Stimulated activated effector memory CD8-positive, alpha-beta T cell treated with anti-CD3 and anti-CD28 coated beads, Interleukin-12 subunit alpha, Interleukin-12 subunit beta, amount 100 ng/mL, for 72 hours (primary cell): ENCODE data around the gene TNXB.
"Not testable (repeated sequence)": the region's sequence is repeated elsewhere in the genome, so short reads cannot be mapped to it uniquely, and the experiment has no call there.

Experiments used
- ATAC-seq: fragments of 150-1000 bp; cut with Tn5 transposase; 2 replicates; pipeline ENCODE4 v1.10.0; 2021
- DNase-seq, 2 donors: peaks; one replicate each; pipeline ENCODE4 v3.0.0; 2021 to 2022; ENCODE audit warnings: low spot score in 2 of 2
- H3K27ac Mint-ChIP-seq: one replicate; pipeline ENCODE4 v1.8.0; 2022; ENCODE audit warnings: mild to moderate bottlenecking, mixed read lengths
- H3K36me3 Mint-ChIP-seq: one replicate; pipeline ENCODE4 v1.8.0; 2022; ENCODE audit warnings: mild to moderate bottlenecking, mixed read lengths
- H3K4me1 Mint-ChIP-seq: one replicate; pipeline ENCODE4 v1.8.0; 2022; ENCODE audit warnings: mixed read lengths
- H3K4me3 Mint-ChIP-seq: one replicate; pipeline ENCODE4 v1.8.0; 2022; ENCODE audit warnings: mild to moderate bottlenecking, mixed read lengths
- H3K9me3 Mint-ChIP-seq: one replicate; pipeline ENCODE4 v1.8.0; 2022; ENCODE audit warnings: mixed read lengths

Gene TNXB

GRCh38 chr6:32037598-32038524 is 71.3 kb downstream of the TNXB start, which contains the start of gene CYP21A2:
TSS of gene CYP21A2 (plus strand) at chr6:32038415. CDS start at chr6:32038423, 8 bp downstream.
- H3K4me3 Mint-ChIP-seq, H3K4me1 Mint-ChIP-seq, H3K27ac Mint-ChIP-seq, H3K36me3 Mint-ChIP-seq, DNase-seq, H3K9me3 Mint-ChIP-seq: not testable (repeated sequence)
- peak; percentile 82 for ATAC-seq

- H3K4me3 Mint-ChIP-seq, DNase-seq, H3K9me3 Mint-ChIP-seq, H3K36me3 Mint-ChIP-seq, H3K27ac Mint-ChIP-seq, ATAC-seq, H3K4me1 Mint-ChIP-seq: not testable (repeated sequence)
Measured at GRCh38 chr6:32037136-32037535, 72.0 kb downstream of the TNXB start.

- not testable (repeated sequence) for H3K27ac Mint-ChIP-seq, ATAC-seq, H3K4me1 Mint-ChIP-seq, H3K4me3 Mint-ChIP-seq, DNase-seq, H3K36me3 Mint-ChIP-seq, H3K9me3 Mint-ChIP-seq
Measured at GRCh38 chr6:32035283-32036013, 73.7 kb downstream of the TNXB start.

GRCh38 chr6:32029553-32029952 is 79.6 kb downstream of the TNXB start:
- H3K36me3 Mint-ChIP-seq, H3K9me3 Mint-ChIP-seq, DNase-seq, H3K27ac Mint-ChIP-seq, ATAC-seq, H3K4me3 Mint-ChIP-seq, H3K4me1 Mint-ChIP-seq: not testable (repeated sequence)

- H3K4me3 Mint-ChIP-seq, ATAC-seq, H3K4me1 Mint-ChIP-seq, H3K36me3 Mint-ChIP-seq, H3K27ac Mint-ChIP-seq, H3K9me3 Mint-ChIP-seq, DNase-seq: not testable (repeated sequence)
Measured at GRCh38 chr6:32028631-32029030, 80.5 kb downstream of the TNXB start.

GRCh38 chr6:32022100-32022499 is 87.0 kb downstream of the TNXB start:
- not testable (repeated sequence) for H3K4me3 Mint-ChIP-seq, DNase-seq, H3K27ac Mint-ChIP-seq, H3K9me3 Mint-ChIP-seq, H3K36me3 Mint-ChIP-seq, H3K4me1 Mint-ChIP-seq, ATAC-seq

- H3K4me3 Mint-ChIP-seq, DNase-seq, H3K36me3 Mint-ChIP-seq, H3K9me3 Mint-ChIP-seq, H3K4me1 Mint-ChIP-seq, H3K27ac Mint-ChIP-seq, ATAC-seq: not testable (repeated sequence)
Measured at GRCh38 chr6:32014547-32014946, 94.6 kb downstream of the TNXB start, which contains the start of gene C4B. TSS of gene C4B (plus strand) at chr6:32014795. CDS start at chr6:32014846, 51 bp downstream.

- not testable (repeated sequence) for H3K9me3 Mint-ChIP-seq, ATAC-seq, H3K36me3 Mint-ChIP-seq, H3K4me1 Mint-ChIP-seq, DNase-seq, H3K27ac Mint-ChIP-seq, H3K4me3 Mint-ChIP-seq
Measured at GRCh38 chr6:32013738-32014137, 95.4 kb downstream of the TNXB start.

GRCh38 chr6:32012941-32013617 is 96.1 kb downstream of the TNXB start:
- H3K36me3 Mint-ChIP-seq, H3K9me3 Mint-ChIP-seq, H3K27ac Mint-ChIP-seq, ATAC-seq, H3K4me3 Mint-ChIP-seq, DNase-seq, H3K4me1 Mint-ChIP-seq: not testable (repeated sequence)

- H3K4me1 Mint-ChIP-seq, result not testable (repeated sequence)
Measured at GRCh38 chr6:32010856-32011530, 98.1 kb downstream of the TNXB start.

GRCh38 chr6:32009537-32009936 is 99.6 kb downstream of the TNXB start:
- H3K27ac Mint-ChIP-seq, H3K4me1 Mint-ChIP-seq, DNase-seq, H3K36me3 Mint-ChIP-seq, H3K9me3 Mint-ChIP-seq, ATAC-seq, H3K4me3 Mint-ChIP-seq: not testable (repeated sequence)

More at GRCh38 chr6:32010856-32011530, 98.1 kb downstream of the TNXB start:
- H3K4me3 Mint-ChIP-seq, DNase-seq, H3K9me3 Mint-ChIP-seq, H3K36me3 Mint-ChIP-seq, ATAC-seq, H3K27ac Mint-ChIP-seq: not testable (repeated sequence)

- DNase-seq, H3K36me3 Mint-ChIP-seq, ATAC-seq, H3K4me1 Mint-ChIP-seq, H3K27ac Mint-ChIP-seq, H3K9me3 Mint-ChIP-seq, H3K4me3 Mint-ChIP-seq: not testable (repeated sequence)
Measured at GRCh38 chr6:32008616-32009015, 100.5 kb downstream of the TNXB start.

GRCh38 chr6:32008037-32008436 is 101.1 kb downstream of the TNXB start:
- not testable (repeated sequence) for ATAC-seq, H3K4me3 Mint-ChIP-seq, H3K9me3 Mint-ChIP-seq, H3K36me3 Mint-ChIP-seq, H3K4me1 Mint-ChIP-seq, H3K27ac Mint-ChIP-seq, DNase-seq

- not testable (repeated sequence) for H3K4me1 Mint-ChIP-seq, H3K9me3 Mint-ChIP-seq, H3K4me3 Mint-ChIP-seq, H3K27ac Mint-ChIP-seq, ATAC-seq, DNase-seq, H3K36me3 Mint-ChIP-seq
Measured at GRCh38 chr6:32007086-32007485, 102.1 kb downstream of the TNXB start.
